HG03039 (cell line): ENCODE data around the gene RNF123.

Experiments
- ATAC-seq: cut with Tn5 transposase; IDR thresholded peaks from one replicate; pipeline ENCODE4 v1.9.1; 2021; ENCODE audit warnings: mild to moderate bottlenecking, moderate library complexity; ENCODE audit not compliant: unreplicated experiment

RNF123 gene

DNA sequence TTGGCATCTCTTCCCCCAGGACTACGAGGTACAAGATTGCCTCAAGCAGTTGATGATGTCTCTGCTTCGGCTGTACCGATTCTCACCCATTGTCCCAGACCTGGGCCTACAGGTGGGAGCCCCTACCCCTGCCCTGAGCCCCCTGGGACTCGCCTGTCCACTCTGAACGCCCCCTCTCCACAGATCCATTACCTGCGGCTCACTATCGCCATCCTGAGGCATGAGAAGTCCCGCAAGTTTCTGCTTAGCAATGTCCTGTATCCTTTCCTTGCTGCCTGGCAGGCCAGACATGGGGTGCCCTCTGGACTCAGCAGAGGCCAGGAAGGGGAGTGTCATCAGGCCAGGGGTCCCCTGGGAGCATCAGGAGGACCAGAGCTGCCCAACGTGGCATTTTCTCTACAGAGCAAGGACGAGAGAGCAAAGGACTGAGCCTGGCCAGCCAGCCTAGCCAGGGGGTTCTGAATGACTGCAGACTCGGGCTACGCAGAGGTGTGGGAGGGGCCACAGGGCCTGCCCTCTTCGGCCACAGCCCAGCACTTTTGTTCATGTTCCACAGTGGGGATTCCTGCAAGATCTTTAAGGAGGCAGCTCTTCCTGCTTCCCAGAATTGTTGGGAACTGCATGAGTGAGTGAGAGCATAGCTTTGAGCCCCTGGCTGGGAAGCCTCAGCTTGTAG lies 11.2 kb downstream of the RNF123 start:
- no peak for ATAC-seq

GRCh38 chr3:49701388-49702077 lies 12.2 kb downstream of the RNF123 start:
- ATAC-seq = no peak

GRCh38 chr3:49702672-49703071 lies 13.3 kb downstream of the RNF123 start:
- no peak for ATAC-seq

DNA sequence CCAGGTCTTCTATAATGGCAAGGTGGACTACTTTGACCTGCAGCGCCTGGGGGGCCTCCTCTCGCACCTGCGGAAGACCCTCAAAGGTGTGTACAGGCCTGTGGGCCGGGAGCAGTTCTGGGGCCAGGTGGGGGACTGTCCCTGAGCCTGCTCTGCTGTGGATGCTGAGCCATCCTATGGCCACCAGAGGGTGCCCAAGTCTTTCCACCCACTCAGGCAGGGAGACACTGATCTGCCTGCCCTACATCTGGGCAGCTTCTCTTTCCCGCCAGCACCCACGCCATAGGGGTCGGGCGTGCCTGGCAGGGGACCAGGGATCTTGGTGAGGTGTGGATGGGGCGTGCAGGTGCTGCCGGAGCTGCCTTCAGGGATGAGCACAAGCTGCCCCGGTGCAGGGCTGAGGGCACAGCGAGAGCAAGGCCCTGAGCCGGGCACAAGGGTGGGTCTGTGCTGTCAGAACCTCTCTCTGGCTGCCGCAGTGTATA lies 14.1 kb downstream of the RNF123 start:
- ATAC-seq = no peak

DNA sequence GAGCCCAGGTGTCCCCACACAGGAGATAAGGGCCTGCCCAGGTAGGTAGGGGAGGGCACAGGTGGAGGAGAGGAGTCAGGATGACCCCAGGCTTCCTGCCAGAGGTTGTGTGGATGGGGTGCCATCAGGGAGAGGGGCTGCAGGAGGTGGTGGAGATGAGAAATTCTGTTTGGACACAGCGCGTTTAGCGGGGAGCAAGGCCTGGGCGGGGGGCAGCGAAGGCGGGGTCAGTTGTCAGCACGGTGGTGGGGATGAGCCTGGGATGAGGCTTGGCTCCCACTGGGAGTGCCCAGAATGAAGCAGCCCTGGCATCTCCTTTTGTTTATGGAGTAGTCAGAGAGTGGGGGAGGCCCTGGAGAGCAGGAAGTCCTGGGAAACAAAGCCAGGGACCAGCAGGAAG lies 14.6 kb downstream of the RNF123 start:
- ATAC-seq = no peak

GRCh38 chr3:49704629-49705028 lies 15.3 kb downstream of the RNF123 start:
- no peak for ATAC-seq

DNA sequence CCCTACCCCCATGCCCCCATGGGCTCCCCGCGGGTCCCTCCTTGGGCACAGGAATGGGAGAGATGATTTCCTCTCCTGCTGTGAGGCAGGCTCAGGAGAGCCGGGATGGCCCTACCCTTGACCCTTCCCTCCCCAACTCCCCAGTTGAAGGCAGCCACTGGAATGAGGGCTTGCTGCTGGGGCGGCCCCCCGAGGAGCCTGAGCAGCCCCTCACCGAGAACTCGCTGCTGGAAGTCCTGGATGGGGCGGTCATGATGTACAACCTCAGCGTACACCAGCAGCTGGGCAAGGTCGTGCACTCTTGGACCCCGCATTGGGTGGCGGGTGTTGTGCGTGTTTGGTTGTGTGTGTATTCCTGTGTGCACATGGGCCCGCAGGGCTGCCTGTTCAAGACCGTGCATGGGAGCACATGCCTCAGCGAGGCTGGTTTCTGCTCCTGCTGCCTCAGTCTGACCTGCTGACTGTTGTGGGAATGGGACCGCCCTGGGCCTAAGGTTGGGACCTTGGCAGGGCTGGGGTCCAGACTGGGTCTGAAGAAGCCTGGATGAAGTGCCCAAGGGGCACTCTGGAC lies 16.1 kb downstream of the RNF123 start:
- no peak for ATAC-seq

DNA sequence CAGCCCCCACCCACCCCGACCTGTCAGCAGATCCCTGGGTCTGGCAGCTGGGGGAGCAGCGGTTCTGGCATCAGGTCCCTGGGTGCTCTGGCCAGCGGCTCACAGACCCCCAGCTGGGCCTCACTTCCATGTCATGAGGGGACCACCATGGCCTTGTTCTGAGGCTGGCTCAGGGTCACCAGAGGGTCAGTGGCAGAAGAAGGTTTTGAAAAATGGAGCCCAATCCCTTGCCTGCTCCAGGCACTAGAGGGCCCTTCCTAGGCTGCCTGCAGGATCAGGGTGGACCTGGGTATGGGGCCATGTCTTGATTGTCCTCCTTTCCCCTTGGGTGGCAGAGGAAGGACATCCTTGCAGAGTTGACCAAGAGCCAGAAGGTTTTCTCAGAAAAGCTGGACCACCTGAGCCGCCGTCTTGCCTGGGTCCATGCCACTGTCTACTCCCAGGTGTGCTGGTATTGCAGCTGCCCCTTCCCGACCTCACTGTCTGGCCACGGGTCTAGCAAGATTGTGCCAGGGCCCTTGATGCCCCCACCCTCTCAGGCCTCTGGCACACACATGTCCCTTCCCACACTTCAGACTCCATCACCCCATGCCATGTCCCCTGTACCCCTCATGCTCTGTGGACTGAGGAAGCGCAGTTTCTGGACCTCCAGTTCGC lies 17.2 kb downstream of the RNF123 start:
- no peak for ATAC-seq

GRCh38 chr3:49707113-49707480 lies 17.7 kb downstream of the RNF123 start:
- ATAC-seq = no peak

GRCh38 chr3:49709852-49710251 lies 20.5 kb downstream of the RNF123 start:
- ATAC-seq = no peak

DNA sequence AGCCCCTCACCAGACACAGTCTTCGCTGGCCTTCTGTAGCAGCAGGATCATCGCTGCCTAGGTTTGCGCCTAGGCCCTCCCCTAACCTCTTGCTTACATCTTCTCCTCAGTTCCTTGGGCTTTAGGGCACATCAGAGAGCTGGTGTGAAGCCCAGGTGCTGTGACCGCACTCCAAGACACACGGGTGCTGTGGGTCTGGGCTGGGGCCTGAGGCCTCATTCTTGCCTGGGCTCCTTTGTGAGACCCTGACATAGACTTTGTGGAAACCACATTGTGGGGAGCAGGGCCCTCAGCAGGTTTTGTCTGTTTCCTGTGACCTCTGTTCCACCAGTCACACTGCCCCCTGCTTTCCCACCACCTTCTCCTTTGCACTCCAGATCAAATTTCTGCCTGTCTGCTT lies 22.1 kb downstream of the RNF123 start:
- ATAC-seq = no peak

DNA sequence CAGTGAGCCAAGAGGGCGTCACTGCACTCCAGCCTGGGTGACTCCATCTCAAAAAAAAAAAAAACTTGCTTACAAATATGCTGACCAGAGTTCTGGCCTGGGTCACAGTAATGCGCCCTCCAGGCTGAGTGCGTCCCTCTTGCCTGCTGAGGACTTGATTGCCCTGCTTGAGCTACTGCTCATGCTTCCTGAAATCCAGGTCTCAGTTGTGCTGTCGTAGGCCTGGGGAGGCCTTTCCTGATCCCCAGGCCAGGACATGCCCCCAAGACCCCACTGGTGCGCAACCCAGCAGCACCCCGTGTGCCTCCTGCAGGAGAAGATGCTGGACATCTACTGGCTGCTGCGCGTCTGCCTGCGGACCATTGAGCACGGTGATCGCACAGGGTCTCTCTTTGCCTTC lies 22.8 kb downstream of the RNF123 start:
- no peak for ATAC-seq

GRCh38 chr3:49712631-49713317 lies 23.4 kb downstream of the RNF123 start:
- ATAC-seq = no peak

DNA sequence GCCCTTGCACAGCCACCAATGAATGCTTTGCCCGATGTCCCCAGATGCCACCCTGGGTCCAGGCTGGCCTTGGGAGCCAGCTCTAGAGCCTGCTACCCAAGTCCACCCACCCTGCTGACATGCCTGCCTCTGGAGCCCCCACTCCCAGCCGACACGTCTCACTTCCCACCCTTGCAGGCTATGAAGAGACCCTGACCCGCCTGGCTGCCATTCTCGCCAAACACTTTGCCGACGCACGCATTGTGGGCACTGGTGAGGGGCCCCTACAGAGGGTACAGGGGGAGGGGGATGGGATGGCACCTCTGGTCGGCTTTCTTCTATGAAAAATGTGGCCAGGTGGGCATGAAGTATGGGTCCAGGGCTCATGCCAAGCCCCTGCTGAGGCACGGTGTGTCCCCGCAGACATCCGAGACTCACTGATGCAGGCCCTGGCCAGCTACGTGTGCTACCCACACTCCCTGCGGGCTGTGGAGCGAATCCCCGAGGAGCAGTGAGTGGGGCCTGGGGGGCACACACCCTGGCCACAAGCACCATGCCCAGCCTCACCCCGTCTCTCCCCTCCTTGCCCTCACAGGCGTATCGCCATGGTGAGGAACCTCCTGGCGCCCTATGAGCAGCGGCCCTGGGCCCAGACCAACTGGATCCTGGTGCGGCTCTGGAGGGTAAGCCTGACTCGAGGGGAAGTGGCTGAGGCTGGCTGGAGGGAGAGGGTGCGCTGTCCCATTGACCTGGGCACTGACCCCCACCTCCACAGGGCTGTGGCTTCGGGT lies 24.2 kb downstream of the RNF123 start:
- ATAC-seq = no peak

- ATAC-seq = no peak
These were observed 25.6 kb downstream of the RNF123 start for GRCh38 chr3:49714728-49715550.

DNA sequence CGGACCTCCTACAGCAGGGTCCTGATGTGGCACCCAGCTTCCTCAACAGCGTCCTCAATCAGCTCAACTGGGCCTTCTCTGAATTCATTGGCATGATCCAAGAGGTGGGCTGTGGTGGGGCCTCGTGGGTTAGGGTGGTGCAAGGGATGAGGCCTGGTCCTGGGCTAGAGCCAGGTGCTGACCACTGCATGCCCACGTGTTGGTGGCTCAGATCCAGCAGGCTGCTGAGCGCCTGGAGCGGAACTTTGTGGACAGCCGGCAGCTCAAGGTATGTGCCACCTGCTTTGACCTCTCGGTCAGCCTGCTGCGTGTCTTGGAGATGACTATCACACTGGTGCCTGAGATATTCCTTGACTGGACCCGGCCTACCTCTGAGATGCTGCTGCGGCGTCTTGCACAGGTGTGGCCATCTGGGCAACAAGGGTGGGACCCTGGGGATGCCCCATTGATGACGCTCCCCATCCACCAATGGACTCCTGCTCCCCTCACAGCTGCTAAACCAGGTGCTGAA lies 26.3 kb downstream of the RNF123 start:
- ATAC-seq = no peak

- no peak for ATAC-seq
These were observed 26.8 kb downstream of the RNF123 start for GRCh38 chr3:49716169-49716568.

GRCh38 chr3:49716691-49717210 lies 27.4 kb downstream of the RNF123 start:
- no peak for ATAC-seq
